SU-DHL-6 (cell line): ENCODE measurements around the gene R3HDML.

Source experiments
- CTCF ChIP-seq: fragments of 200-600 bp; sonication (generic); IDR thresholded peaks from one replicate; pipeline ENCODE4 v1.5.1; 2017; ENCODE audit warnings: antibody characterized with exemption, mild to moderate bottlenecking, low read length, moderate library complexity; ENCODE audit not compliant: insufficient read depth, poor library complexity, severe bottlenecking
- EZH2phosphoT487 ChIP-seq: fragments of 200-600 bp; sonication (generic), shearing (Covaris generic); conservative IDR thresholded peaks from 2 replicates; pipeline ENCODE4 v1.6.1; 2018; ENCODE audit warnings: mild to moderate bottlenecking, antibody characterized with exemption, low read length, moderate library complexity, mixed read lengths

- no peak for TF ChIP-seq EZH2phosphoT487
- no peak for TF ChIP-seq CTCF
These were observed 25.7 kb downstream of the R3HDML start for GRCh38 chr20:44362466-44362940.
